A549 (cell line): ENCODE results near the gene BAG1. TPM values are rescaled to one million over a fixed set of nuclear protein-coding genes. Genes with fewer than 3 reads are reported as not detected.

Experiments used
- ATAC-seq, 2 experiments: fragments of 200-7000 bp in 1 of 2; fragments of >200 bp in 1 of 2; cut with Nextera tagmentation in 1 of 2; cut with Tn5 transposase in 1 of 2; 3 replicates each; pipeline versions ENCODE4 v1.8.0 to v1.9.1; 2018 to 2020; ENCODE audit warnings: mild to moderate bottlenecking in 1 of 2, moderate library complexity in 1 of 2
- CTCF ChIA-PET: fragments of 300-600 bp; sonication (Branson Sonifier 250); formaldehyde crosslinking; extraction: SDS; loops from one replicate; lab custom pipeline; 2021; ENCODE audit warnings: antibody characterized with exemption, inconsistent platforms; lab: Yijun Ruan, JAX
- POLR2A ChIA-PET: fragments of 350-600 bp; formaldehyde crosslinking; extraction: SDS; loops from one replicate; lab custom pipeline; 2021; ENCODE audit warnings: antibody characterized with exemption, inconsistent platforms; lab: Yijun Ruan, JAX
- DNase-seq, 2 experiments: peaks; one replicate each; pipeline versions ENCODE4 v3.0.0 to v3.0.0-alpha.2; 2011 to 2016; ENCODE audit warnings: low read depth in 1 of 2, low spot score in 1 of 2
- FAIRE-seq: peaks from 2 replicates; lab custom pipeline; 2011; peaks lifted over from hg19 to GRCh38; lab: Jason Lieb, UNC
- H3K27ac ChIP-seq, 2 experiments: fragments of >200 bp; sonication (Bioruptor Twin); formaldehyde crosslinking; 3 replicates each; pipeline ENCODE4 v1.5.1; 2016 to 2017
- H3K4me1 ChIP-seq: fragments of >200 bp; sonication (Bioruptor Twin); formaldehyde crosslinking; 3 replicates; pipeline ENCODE4 v1.6.1; 2016
- H3K4me2 ChIP-seq: fragments of >200 bp; sonication (Bioruptor Twin); formaldehyde crosslinking; 3 replicates; pipeline ENCODE4 v1.6.1; 2016
- H3K4me3 ChIP-seq: fragments of >200 bp; sonication (Bioruptor Twin); formaldehyde crosslinking; 3 replicates; pipeline ENCODE4 v1.5.1; 2016
- H3K9me3 ChIP-seq: fragments of >200 bp; sonication (Bioruptor Twin); formaldehyde crosslinking; 3 replicates; pipeline ENCODE4 v1.6.1; 2016
- BHLHE40 ChIP-seq: IDR thresholded peaks from 2 replicates; pipeline ENCODE4 v1.6.1; 2012; ENCODE audit warnings: low read depth, low read length, inconsistent platforms
- CEBPB ChIP-seq, 2 experiments: fragments of >200 bp in 1 of 2; sonication (Bioruptor Twin) in 1 of 2; formaldehyde crosslinking in 1 of 2; IDR thresholded peaks; 2 replicates each; pipeline ENCODE4 v1.6.1; 2012 to 2016
- CHD4 ChIP-seq: fragments of 200-600 bp; sonication (generic); IDR thresholded peaks from 2 replicates; pipeline ENCODE4 v1.6.1; 2016; ENCODE audit warnings: antibody characterized with exemption, mild to moderate bottlenecking, borderline replicate concordance
- EHF ChIP-seq: fragments of 250-450 bp; sonication (Bioruptor Pico); IDR thresholded peaks from 2 replicates; pipeline ENCODE4 v1.5.0; 2020; ENCODE audit warnings: mild to moderate bottlenecking
- EP300 ChIP-seq, 2 experiments: fragments of >200 bp; sonication (Bioruptor Twin); formaldehyde crosslinking; IDR thresholded peaks; 2 replicates in 1 of 2; 3 replicates in 1 of 2; pipeline ENCODE4 v1.6.1; 2016 to 2017
- FOSB ChIP-seq: fragments of 250-450 bp; sonication (Bioruptor Pico); IDR thresholded peaks from 2 replicates; pipeline ENCODE4 v1.5.0; 2020; ENCODE audit warnings: mild to moderate bottlenecking, moderate library complexity
- FOSL2 ChIP-seq, 2 experiments: fragments of 450-650 bp in 1 of 2; fragments of >200 bp in 1 of 2; sonication (Bioruptor Twin) in 1 of 2; formaldehyde crosslinking; IDR thresholded peaks; 2 replicates each; pipeline versions ENCODE4 v1.5.0 to v1.6.1; 2016 to 2020; ENCODE audit warnings: mild to moderate bottlenecking in 1 of 2, moderate library complexity in 1 of 2
- FOXS1 ChIP-seq: fragments of 250-450 bp; sonication (Bioruptor Pico); IDR thresholded peaks from 2 replicates; pipeline ENCODE4 v1.5.0; 2020; ENCODE audit warnings: mild to moderate bottlenecking, moderate library complexity
- HDAC2 ChIP-seq: fragments of 200-600 bp; sonication (generic); IDR thresholded peaks from 2 replicates; pipeline ENCODE4 v1.6.1; 2016
- HOXA7 ChIP-seq: fragments of 250-450 bp; sonication (Bioruptor Pico); IDR thresholded peaks from 2 replicates; pipeline ENCODE4 v1.5.0; 2020; ENCODE audit warnings: mild to moderate bottlenecking, moderate library complexity
- HOXB13 ChIP-seq: fragments of 250-450 bp; sonication (Bioruptor Pico); IDR thresholded peaks from 2 replicates; pipeline ENCODE4 v1.5.0; 2020; ENCODE audit warnings: low read depth, mild to moderate bottlenecking, moderate library complexity
- JUN ChIP-seq, 2 experiments: fragments of >200 bp; sonication (Bioruptor Twin); formaldehyde crosslinking; IDR thresholded peaks; 2 replicates in 1 of 2; 3 replicates in 1 of 2; pipeline ENCODE4 v1.6.1; 2016 to 2017
- KDM5A ChIP-seq: fragments of 200-600 bp; sonication (generic); IDR thresholded peaks from 2 replicates; pipeline ENCODE4 v1.6.1; 2016; ENCODE audit warnings: antibody characterized with exemption, mild to moderate bottlenecking
- MAFK ChIP-seq: fragments of 450-650 bp; IDR thresholded peaks from 2 replicates; pipeline ENCODE4 v1.6.1; 2014; ENCODE audit not compliant: partially characterized antibody
- MYC ChIP-seq: IDR thresholded peaks from 2 replicates; pipeline ENCODE4 v1.6.1; 2012; ENCODE audit warnings: mild to moderate bottlenecking, inconsistent platforms, low read length, improper control_type of control experiment, borderline replicate concordance
- NPAS2 ChIP-seq: fragments of 250-450 bp; sonication (Bioruptor Pico); IDR thresholded peaks from 2 replicates; pipeline ENCODE4 v1.8.0; 2022; ENCODE audit warnings: mild to moderate bottlenecking, moderate library complexity, borderline replicate concordance
- PHF8 ChIP-seq: fragments of 200-600 bp; sonication (generic); IDR thresholded peaks from 2 replicates; pipeline ENCODE4 v1.6.1; 2016; ENCODE audit warnings: low read depth, mild to moderate bottlenecking, antibody characterized with exemption, moderate library complexity, borderline replicate concordance
- POLR2A ChIP-seq: IDR thresholded peaks from 2 replicates; pipeline ENCODE4 v1.6.1; 2012; ENCODE audit warnings: mild to moderate bottlenecking, low read length
- RFX5 ChIP-seq: fragments of 450-650 bp; IDR thresholded peaks from 2 replicates; pipeline ENCODE4 v1.7.1; 2014; ENCODE audit warnings: antibody characterized with exemption, mild to moderate bottlenecking, moderate library complexity
- RNF2 ChIP-seq: fragments of 200-600 bp; sonication (generic); IDR thresholded peaks from 2 replicates; pipeline ENCODE4 v1.6.1; 2016; ENCODE audit warnings: low read depth, mild to moderate bottlenecking, antibody characterized with exemption, moderate library complexity, borderline replicate concordance
- TFCP2L1 ChIP-seq: fragments of 250-450 bp; sonication (Bioruptor Pico); IDR thresholded peaks from 2 replicates; pipeline ENCODE4 v1.5.0; 2021; ENCODE audit warnings: mild to moderate bottlenecking
- TP53 ChIP-seq: fragments of 250-450 bp; sonication (Bioruptor Pico); IDR thresholded peaks from 2 replicates; pipeline ENCODE4 v1.5.0; 2021; ENCODE audit warnings: mild to moderate bottlenecking, moderate library complexity
- ZC3H11A ChIP-seq: fragments of 450-650 bp; IDR thresholded peaks from 2 replicates; pipeline ENCODE4 v1.6.1; 2014; ENCODE audit warnings: antibody characterized with exemption, mild to moderate bottlenecking
- ZNF302 ChIP-seq: fragments of 250-450 bp; sonication (Bioruptor Pico); IDR thresholded peaks from 2 replicates; pipeline ENCODE4 v1.9.0; 2021; ENCODE audit warnings: inconsistent platforms, mild to moderate bottlenecking, moderate library complexity
- WGBS: methylation state at CpG from one replicate; pipeline ENCODE4 v1.1.6; 2017; ENCODE audit errors: missing lambda C conversion rate; 5-methylcytosine and 5-hydroxymethylcytosine counted together
- polyA plus RNA-seq, 4 experiments: library from polyadenylated mRNA; depleted of rRNA in 3 of 4; stranded (reverse); fragments of >200 nt; fragmentation: RNase III in 1 of 4; extraction: RNeasy Plus Mini Kit Qiagen cat#74134 plus additional on column Dnase treatment in 1 of 4; gene quantifications; 2 replicates in 3 of 4; 3 replicates in 1 of 4; pipeline ENCODE4 v1.2.3, GENCODE V29; 2011 to 2017
- TF ChIP-seq, protein P1 (sequence below): IDR thresholded peaks from 2 replicates; pipeline ENCODE4 v1.6.1; 2012
- TF ChIP-seq, protein P2 (sequence below): IDR thresholded peaks from 2 replicates; pipeline ENCODE4 v1.6.1; 2012
- TF ChIP-seq, protein P3 (sequence below): fragments of >200 bp; sonication (Bioruptor Twin); formaldehyde crosslinking; IDR thresholded peaks from 3 replicates; pipeline ENCODE4 v1.6.1; 2016
- TF ChIP-seq, protein P4 (sequence below): fragments of 250-450 bp; sonication (Bioruptor Pico); IDR thresholded peaks from 2 replicates; pipeline ENCODE4 v1.5.0; 2020; ENCODE audit warnings: low read depth, mild to moderate bottlenecking, moderate library complexity
- TF ChIP-seq, protein P5 (sequence below): fragments of 150-350 bp; IDR thresholded peaks from 2 replicates; pipeline ENCODE4 v1.6.1; 2014; ENCODE audit warnings: low read depth, mild to moderate bottlenecking, low read length

Gene BAG1
- polyA plus RNA-seq, 2 of the 4 experiments (the other 2 are of a cell fraction) = 73.0 to 86.9 TPM

DNA sequence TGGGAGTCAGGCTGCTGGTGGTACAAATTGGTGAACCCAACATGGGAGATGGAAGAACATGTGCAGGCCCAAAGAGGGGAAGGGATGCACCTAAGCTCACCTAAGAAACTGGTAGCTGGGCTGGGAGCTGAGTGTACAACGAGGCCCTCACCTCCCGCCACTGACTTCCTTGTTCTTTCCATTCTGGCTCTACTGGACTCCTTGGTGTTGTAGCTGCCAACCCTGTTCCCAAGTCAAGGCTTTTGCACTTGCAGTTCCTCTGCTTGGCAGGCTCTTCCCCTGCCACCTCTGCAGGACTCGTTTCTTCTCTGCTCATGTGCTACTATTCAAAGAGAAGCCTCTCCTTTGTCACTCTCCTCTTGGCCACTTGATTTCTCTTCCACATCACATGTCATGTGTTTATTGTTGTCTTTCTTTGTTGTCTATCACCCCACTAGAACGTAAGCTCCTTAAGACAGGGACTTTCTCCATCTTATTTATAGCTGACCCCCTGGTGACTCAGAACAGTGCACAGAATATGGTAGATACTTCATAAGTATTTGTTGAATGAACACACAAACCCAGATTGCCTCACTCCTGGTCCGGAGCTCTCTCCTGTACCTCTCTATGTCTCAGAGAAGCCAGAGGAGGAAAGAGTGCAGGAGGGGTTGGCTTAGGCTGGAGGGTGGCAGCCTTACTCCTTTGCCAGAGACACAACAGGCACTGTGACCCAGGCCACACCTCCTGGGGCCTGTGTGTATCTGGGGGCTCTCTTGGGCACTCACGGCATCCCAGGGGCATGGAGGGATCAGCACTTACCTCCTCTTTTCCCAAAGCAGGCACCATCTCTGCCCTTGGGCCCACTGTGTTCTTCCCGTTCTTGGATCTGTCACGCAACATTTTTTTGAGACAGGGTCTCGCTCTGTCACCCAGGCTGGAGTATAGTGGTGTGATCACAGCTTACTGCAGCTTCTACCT lies 29.7 kb downstream of the BAG1 start:
- POLR2A ChIA-PET = interaction anchor here (0.6 to 2.2 kb wide), 7 partner anchors 11 to 239 kb away, joined by 3 to 13 read pairs (median 4); partner anchors contain the start of genes B4GALT1, BAG1, CHMP5 and NFX1

DNA sequence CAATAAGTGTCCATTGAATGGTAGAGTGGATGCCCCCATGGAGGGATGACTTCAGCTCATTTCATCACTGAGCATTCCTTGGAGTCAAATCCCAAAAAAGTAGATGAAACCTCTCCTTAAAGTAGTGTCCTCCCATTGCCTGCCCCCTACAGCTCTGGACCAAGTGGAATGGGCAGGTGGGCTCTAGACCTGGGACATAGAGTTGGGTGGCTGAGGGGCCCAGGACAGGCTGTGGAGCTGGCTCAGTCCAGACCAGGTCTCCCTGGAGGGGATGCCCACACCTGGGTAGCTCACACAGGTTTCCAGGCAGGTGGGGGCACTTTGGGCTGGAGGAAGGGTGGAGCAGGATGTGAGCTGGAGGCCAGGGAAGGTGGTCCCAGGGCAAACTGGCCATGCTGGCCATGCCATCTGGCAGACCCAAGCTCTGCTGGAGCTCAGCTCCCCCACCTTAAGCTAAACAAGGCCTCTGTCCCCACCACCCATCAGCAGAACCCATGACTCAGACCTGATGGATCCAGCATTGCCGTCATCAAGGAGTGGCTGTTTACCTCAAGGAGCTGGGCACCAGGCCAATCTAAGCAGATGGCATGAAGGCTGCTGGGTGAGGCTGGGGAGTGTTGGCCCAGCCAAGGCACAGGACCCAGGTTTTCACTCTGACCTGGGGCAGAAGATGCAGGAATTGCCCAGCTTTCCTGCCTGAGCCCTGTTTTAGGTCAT lies 30.7 kb downstream of the BAG1 start:
- peak; percentile 86 for ATAC-seq
- POLR2A ChIA-PET = interaction anchor here (0.6 to 2.2 kb wide), 12 partner anchors 10 to 240 kb away, joined by 3 to 13 read pairs (median 4); partner anchors contain the start of genes B4GALT1, BAG1, CHMP5 and DNAJA1
- H3K4me2 ChIP-seq = peak overlapping the region; percentile 74
- peak overlapping the region; percentile 96 to 99 for H3K27ac ChIP-seq
- WGBS = 0% methylated on average over 1 of the region's 1 CpG
- DNase-seq = peak; percentile 97 to 100
- CTCF ChIA-PET = interaction anchor here (0.9 to 9.5 kb wide), 19 partner anchors 7 to 545 kb away, joined by 3 to 71 read pairs (median 4); partner anchors contain the start of genes AQP7, BAG1, CHMP5 and NFX1
- H3K9me3 ChIP-seq = peaks cover 20% of the 10 kb centered on the region
- FAIRE-seq = peak; percentile 100
- H3K4me1 ChIP-seq = peaks cover 62% of the 10 kb centered on the region
- H3K4me3 ChIP-seq = no peak overlapping the region
- TF ChIP-seq PHF8 = no peak
- no peak for TF ChIP-seq RNF2
- peak; percentile 92 to 95; a peak in 4 of 5 replicates for TF ChIP-seq EP300 (IDR thresholded peaks at IDR 0.05)
- TF ChIP-seq, protein P1, sequence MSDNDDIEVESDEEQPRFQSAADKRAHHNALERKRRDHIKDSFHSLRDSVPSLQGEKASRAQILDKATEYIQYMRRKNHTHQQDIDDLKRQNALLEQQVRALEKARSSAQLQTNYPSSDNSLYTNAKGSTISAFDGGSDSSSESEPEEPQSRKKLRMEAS = peak; percentile 96
- TF ChIP-seq HDAC2 = no peak
- peak; percentile 20 for TF ChIP-seq MAFK
- TF ChIP-seq FOSB (CRISPR knock-in tag) = no peak
- TF ChIP-seq, protein P2, sequence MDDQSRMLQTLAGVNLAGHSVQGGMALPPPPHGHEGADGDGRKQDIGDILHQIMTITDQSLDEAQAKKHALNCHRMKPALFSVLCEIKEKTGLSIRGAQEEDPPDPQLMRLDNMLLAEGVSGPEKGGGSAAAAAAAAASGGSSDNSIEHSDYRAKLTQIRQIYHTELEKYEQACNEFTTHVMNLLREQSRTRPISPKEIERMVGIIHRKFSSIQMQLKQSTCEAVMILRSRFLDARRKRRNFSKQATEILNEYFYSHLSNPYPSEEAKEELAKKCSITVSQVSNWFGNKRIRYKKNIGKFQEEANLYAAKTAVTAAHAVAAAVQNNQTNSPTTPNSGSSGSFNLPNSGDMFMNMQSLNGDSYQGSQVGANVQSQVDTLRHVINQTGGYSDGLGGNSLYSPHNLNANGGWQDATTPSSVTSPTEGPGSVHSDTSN = peak; percentile 87
- no peak; the same call in 1 of the 2 replicates for TF ChIP-seq RFX5
- peak; percentile 83 for TF ChIP-seq MYC
- peak; percentile 64; the same call in 1 of the 2 replicates for TF ChIP-seq ZNF302 (CRISPR knock-in tag)
- peak; percentile 94 to 98 for TF ChIP-seq JUN (IDR thresholded peaks at IDR 0.05)
- peak; percentile 97 for TF ChIP-seq FOXS1 (CRISPR knock-in tag)
- TF ChIP-seq HOXB13 (CRISPR knock-in tag) = peak; percentile 92
- TF ChIP-seq CHD4 = no peak
- peak; percentile 37; the same call in 1 of the 2 replicates for TF ChIP-seq POLR2A
- TF ChIP-seq, protein P3, sequence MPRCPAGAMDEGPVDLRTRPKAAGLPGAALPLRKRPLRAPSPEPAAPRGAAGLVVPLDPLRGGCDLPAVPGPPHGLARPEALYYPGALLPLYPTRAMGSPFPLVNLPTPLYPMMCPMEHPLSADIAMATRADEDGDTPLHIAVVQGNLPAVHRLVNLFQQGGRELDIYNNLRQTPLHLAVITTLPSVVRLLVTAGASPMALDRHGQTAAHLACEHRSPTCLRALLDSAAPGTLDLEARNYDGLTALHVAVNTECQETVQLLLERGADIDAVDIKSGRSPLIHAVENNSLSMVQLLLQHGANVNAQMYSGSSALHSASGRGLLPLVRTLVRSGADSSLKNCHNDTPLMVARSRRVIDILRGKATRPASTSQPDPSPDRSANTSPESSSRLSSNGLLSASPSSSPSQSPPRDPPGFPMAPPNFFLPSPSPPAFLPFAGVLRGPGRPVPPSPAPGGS = peak; percentile 91
- TF ChIP-seq, protein P4, sequence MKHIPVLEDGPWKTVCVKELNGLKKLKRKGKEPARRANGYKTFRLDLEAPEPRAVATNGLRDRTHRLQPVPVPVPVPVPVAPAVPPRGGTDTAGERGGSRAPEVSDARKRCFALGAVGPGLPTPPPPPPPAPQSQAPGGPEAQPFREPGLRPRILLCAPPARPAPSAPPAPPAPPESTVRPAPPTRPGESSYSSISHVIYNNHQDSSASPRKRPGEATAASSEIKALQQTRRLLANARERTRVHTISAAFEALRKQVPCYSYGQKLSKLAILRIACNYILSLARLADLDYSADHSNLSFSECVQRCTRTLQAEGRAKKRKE (CRISPR knock-in tag) = peak; percentile 96
- TF ChIP-seq NPAS2 (CRISPR knock-in tag) = no peak

More for the DNA sequence above, 29.7 kb downstream of the BAG1 start:
- peaks cover 20% of the 10 kb centered on the region for H3K9me3 ChIP-seq
- no peak overlapping the region for H3K4me3 ChIP-seq
- 0 out of 2 replicates have a peak, but pooled peaks have one; percentile 9 for TF ChIP-seq TP53 (CRISPR knock-in tag)
- peak; percentile 43; the same call in 1 of the 2 replicates for TF ChIP-seq EHF
- TF ChIP-seq BHLHE40 = no peak
- peak; percentile 13; the same call in 1 of the 2 replicates for TF ChIP-seq HOXB13 (CRISPR knock-in tag)
- TF ChIP-seq KDM5A = no peak
- peak in 1 of 2 experiments; percentile 76; a peak in 2 of 4 replicates for TF ChIP-seq CEBPB (IDR thresholded peaks at IDR 0.05)
- TF ChIP-seq, protein P1 = peak; percentile 49; the same call in 1 of the 2 replicates
- TF ChIP-seq HOXA7 (CRISPR knock-in tag) = peak; percentile 48; the same call in 1 of the 2 replicates
- TF ChIP-seq FOSL2 (IDR thresholded peaks at IDR 0.05) = no peak
- TF ChIP-seq FOSL2 (CRISPR knock-in tag; IDR thresholded peaks at IDR 0.05) = peak; percentile 81
- 0 out of 2 replicates have a peak, but pooled peaks have one; percentile 43 for TF ChIP-seq ZNF302 (CRISPR knock-in tag)
- TF ChIP-seq, protein P4 (CRISPR knock-in tag) = no peak; the same call in 1 of the 2 replicates
- TF ChIP-seq FOXS1 (CRISPR knock-in tag) = peak; percentile 13; the same call in 1 of the 2 replicates
- TF ChIP-seq, protein P5, sequence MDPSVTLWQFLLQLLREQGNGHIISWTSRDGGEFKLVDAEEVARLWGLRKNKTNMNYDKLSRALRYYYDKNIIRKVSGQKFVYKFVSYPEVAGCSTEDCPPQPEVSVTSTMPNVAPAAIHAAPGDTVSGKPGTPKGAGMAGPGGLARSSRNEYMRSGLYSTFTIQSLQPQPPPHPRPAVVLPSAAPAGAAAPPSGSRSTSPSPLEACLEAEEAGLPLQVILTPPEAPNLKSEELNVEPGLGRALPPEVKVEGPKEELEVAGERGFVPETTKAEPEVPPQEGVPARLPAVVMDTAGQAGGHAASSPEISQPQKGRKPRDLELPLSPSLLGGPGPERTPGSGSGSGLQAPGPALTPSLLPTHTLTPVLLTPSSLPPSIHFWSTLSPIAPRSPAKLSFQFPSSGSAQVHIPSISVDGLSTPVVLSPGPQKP = no peak
- peak; percentile 16; the same call in 1 of the 2 replicates for TF ChIP-seq ZC3H11A
- 0 out of 2 replicates have a peak, but pooled peaks have one; percentile 43 for TF ChIP-seq TFCP2L1 (CRISPR knock-in tag)
- CTCF ChIA-PET = interaction anchor here (0.7 to 9.5 kb wide), 22 partner anchors 8 to 544 kb away, joined by 3 to 71 read pairs (median 4); partner anchors contain the start of genes AQP7, BAG1, CHMP5 and NFX1
- FAIRE-seq (no peak), DNase-seq (peak; percentile 46 to 79), ATAC-seq (peak; percentile 45 to 75)
- WGBS = 55% methylated on average over 9 of the region's 9 CpGs
- H3K27ac ChIP-seq = peak overlapping the region; percentile 96 to 99
- peak overlapping the region; percentile 74 for H3K4me2 ChIP-seq
- peaks cover 57% of the 10 kb centered on the region for H3K4me1 ChIP-seq
